Prostate gland (tissue), 2 donors: ENCODE measurements around the gene RNF151.

Source experiments
- CTCF ChIP-seq, 4 experiments: fragments of 200-600 bp in 2 of 4; fragments of 450-650 bp in 2 of 4; sonication (generic) in 2 of 4; IDR thresholded peaks; 1 replicate in 3 of 4; 2 replicates in 1 of 4; pipeline ENCODE4 v1.5.1; 2016 to 2019; ENCODE audit warnings: antibody characterized with exemption in 4 of 4, mild to moderate bottlenecking in 2 of 4, moderate library complexity in 2 of 4
- POLR2AphosphoS5 ChIP-seq: sonication (generic); formaldehyde crosslinking; IDR thresholded peaks from one replicate; pipeline ENCODE4 v1.6.1; 2017; ENCODE audit warnings: antibody characterized with exemption

- no peak for TF ChIP-seq CTCF (IDR thresholded peaks at IDR 0.05)
- TF ChIP-seq POLR2AphosphoS5: no peak
Observed at GRCh38 chr16:1944612-1945199, 21.9 kb upstream of the RNF151 start.
